Hematopoietic multipotent progenitor cell (in vitro differentiated cells): ENCODE data around the gene KRT16. TPM values are rescaled to one million over a fixed set of nuclear protein-coding genes. Genes with fewer than 3 reads are reported as not detected.
A peak's percentile ranks its signal among the peaks of the same experiment; 100 is the strongest.
"Not testable (repeated sequence)": the region's sequence is repeated elsewhere in the genome, so short reads cannot be mapped to it uniquely, and the experiment has no call there.

Experiments used
- DNase-seq, 3 donors: peaks; one replicate each; pipeline ENCODE4 v3.0.0-alpha.2; 2011 to 2015; ENCODE audit warnings: low read depth in 2 of 3, low spot score in 2 of 3
- total RNA-seq: library from RNA; depleted of rRNA; stranded (reverse); fragments of >200 nt; gene quantifications from one replicate; pipeline ENCODE4 v1.2.3, GENCODE V29; 2012

The KRT16 gene
- total RNA-seq = not detected

GRCh38 chr17:41612376-41613160 lies at the start of gene KRT16:
TSS of gene KRT16 (minus strand) at chr17:41612767. CDS start at chr17:41612688, 79 bp downstream.
- DNase-seq = not testable (repeated sequence)

GRCh38 chr17:41660221-41660711 lies 47.7 kb upstream of the KRT16 start:
- no peak for DNase-seq

DNA sequence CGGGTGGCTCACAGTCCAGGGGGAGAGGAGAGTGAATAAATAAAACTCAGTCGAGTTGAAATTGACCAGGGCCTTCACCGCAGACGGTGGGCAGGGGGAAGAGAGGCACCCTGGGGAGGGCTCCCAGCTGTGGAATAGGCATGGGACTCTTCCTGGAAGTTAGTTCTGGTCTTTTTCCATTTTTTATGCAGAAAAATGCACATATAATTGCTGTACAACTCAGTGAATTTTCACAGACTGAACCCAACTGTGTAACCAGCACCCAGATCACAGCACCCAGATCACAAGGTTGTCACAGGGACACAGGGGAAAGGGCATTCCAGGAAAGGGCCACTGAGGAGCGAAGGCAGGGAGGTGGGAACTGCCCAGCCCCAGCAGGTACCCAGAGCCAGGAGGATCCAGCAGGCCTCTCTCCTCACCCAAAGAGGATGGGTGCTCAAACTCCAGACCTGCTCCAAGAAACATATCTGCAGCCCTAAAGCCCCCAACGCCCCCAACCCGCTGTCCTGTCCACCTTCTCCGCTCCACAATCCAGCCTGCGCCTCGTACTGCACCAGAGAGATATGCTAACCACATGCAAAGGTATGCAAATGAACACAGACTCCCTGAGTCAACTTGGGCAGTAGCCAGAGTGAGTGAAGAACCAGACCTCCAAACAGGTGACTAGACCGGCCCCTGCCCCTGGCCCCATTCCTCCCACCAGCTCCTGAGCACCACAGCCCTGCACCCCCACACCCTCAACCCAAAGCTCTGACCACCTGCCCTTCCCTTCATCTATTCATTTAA lies 47.1 kb upstream of the KRT16 start:
- no peak for DNase-seq

DNA sequence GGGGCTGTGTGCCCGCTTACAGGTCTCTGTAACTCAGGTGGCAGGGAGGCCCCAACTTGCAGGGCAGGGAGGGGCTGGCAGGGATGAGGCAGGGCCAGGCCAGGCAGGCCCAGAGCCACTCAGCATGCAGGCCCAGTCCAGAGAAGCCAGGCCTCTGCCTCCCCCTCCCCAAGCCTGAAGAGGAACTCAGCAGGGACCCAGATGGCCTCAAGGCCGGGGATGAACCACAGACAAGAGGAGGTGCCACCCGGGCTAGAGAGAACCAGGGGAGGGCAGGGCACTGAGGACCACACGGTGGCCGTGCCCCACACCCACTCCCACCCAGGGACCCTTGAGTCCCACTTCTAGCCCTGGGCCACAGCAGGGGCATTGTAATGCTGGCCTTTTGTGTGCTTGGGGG lies 46.3 kb upstream of the KRT16 start:
- DNase-seq = peak in 1 of 3 donors; percentile 44

- no peak for DNase-seq
Measured at GRCh38 chr17:41657936-41658335, 45.4 kb upstream of the KRT16 start.

DNA sequence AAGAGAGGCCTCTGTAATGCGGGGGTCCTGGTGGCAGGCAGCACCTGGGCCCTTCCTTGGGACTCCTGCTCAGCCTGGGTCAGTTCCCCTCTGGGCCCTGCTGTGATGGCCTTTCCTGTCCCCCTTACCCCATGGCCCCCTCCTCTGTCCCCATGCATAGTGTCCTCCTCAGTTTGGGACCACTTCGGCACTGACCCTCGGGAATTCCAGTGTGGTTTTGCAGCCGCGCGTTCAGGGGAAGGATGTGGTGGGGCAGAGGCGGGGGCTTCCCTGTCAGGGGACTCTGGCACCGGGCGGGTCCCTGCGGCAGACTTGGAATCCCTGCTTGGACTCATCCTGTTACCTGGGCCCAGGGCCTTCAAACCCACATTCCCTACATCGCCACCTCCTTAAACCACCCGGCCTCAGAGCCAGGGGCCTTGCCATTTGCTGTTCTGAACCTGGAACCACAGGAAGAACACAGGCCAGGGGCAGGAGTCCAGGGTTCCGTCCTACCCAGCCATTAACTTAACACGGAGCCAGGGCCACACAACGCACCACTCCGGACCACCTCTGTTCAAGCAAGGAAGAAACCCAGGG lies 44.7 kb upstream of the KRT16 start:
- no peak for DNase-seq

- DNase-seq = no peak
Measured at GRCh38 chr17:41656249-41657023, 43.9 kb upstream of the KRT16 start.

GRCh38 chr17:41655611-41656111 lies 43.1 kb upstream of the KRT16 start:
- DNase-seq = no peak

GRCh38 chr17:41654678-41655607 lies 42.4 kb upstream of the KRT16 start:
- DNase-seq = no peak

GRCh38 chr17:41653892-41654677 lies 41.5 kb upstream of the KRT16 start:
- DNase-seq = no peak

- no peak for DNase-seq
Measured at GRCh38 chr17:41653421-41653820, 40.9 kb upstream of the KRT16 start.

- no peak for DNase-seq
Measured at GRCh38 chr17:41652461-41652970, 39.9 kb upstream of the KRT16 start.

DNA sequence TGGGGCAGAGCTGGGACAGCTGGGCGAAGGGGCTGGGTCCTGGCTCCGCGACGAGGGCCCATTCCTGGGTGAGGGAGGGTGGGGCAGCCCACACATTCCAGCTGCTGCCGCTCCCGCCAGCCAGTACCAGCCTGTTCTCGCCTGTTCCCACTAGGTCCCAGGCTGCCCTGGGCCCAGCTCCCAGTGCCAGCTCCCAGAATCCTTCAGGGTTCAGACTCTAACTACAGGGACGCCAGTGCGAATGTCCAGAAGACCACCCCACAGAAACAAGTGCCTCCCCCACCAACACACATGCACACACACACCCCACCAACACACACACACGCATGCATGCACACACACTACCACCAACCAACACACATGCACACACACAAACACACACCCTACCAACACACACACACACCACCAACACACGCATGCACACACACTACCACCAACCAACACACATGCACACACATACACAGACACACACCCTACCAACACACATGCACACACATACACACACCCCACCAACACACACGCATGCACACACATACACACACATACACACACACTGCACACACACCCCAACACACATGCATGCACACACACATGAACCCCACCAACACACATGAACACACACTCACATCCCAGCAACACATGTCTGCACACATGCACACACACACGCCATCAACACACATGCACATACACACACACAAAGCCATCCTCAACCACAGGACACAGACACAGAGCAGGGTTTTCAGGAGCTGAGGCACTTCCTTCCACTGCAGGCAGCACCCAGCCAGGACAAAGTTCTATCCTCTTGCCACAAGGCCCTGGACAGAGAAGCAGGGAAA lies 39.3 kb upstream of the KRT16 start:
- no peak for DNase-seq

DNA sequence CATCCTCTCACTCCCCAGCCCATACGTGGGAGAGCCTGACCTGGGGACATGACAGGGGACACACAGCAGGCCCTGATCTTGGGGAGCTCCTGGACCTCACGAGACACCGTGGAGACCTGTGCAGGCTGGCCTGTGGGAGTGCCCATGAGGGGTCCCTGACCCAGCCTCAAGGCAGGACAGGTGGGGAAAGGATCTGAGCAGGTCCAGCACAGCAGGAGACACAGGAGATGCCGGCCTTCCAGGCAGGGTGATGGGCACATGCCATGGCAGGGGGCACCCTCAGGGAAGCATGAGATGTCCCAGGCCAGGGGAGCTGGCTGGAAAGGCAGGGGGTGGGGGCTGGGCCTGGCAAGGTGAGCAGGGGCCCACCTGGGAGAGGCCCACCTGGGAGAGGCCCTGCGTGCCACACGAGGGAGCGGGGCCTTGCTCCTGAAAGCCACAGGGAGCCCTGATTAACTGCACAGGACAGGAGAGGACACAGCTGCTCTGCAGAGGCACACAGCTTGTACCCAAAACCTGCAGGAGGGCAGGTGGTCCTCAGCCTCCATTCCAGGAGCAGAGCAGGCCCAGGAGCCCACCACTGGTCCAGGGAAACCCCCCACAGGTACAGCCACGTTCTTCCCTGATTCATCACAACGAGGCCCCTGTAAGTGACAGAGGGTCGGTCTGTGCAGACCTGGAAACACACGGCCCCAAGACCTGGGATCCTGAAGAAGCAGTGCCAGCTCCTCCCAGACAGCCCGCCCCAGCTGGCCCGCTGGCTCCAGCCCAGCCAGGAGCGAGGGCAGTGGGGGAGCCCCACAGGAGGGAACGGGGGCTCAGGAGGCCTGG lies 38.4 kb upstream of the KRT16 start:
- no peak for DNase-seq

DNA sequence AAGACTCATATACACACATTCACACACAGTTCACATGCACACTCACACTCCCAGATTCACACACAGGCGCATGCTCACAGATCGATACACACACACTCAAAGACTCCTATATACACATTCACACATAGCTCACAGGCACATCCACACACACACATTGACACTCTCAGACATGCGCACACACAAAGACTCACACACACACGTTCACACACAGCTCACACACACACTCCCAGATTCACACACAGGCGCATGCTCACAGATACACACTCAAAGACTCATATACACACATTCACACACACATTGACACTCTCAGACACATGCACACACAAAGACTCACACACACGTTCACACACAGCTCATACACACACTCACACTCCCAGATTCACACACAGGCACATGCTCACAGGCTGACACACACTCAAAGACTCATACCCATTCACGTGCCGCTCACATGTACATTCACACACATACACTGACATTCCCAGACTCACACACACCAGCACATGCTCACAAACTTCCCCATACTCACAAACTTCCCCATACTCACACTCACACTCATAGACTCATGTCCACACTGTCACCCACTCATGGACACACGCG lies 37.5 kb upstream of the KRT16 start:
- no peak for DNase-seq
